Measurements from ENCODE around the gene CYB5R3.

DNA sequence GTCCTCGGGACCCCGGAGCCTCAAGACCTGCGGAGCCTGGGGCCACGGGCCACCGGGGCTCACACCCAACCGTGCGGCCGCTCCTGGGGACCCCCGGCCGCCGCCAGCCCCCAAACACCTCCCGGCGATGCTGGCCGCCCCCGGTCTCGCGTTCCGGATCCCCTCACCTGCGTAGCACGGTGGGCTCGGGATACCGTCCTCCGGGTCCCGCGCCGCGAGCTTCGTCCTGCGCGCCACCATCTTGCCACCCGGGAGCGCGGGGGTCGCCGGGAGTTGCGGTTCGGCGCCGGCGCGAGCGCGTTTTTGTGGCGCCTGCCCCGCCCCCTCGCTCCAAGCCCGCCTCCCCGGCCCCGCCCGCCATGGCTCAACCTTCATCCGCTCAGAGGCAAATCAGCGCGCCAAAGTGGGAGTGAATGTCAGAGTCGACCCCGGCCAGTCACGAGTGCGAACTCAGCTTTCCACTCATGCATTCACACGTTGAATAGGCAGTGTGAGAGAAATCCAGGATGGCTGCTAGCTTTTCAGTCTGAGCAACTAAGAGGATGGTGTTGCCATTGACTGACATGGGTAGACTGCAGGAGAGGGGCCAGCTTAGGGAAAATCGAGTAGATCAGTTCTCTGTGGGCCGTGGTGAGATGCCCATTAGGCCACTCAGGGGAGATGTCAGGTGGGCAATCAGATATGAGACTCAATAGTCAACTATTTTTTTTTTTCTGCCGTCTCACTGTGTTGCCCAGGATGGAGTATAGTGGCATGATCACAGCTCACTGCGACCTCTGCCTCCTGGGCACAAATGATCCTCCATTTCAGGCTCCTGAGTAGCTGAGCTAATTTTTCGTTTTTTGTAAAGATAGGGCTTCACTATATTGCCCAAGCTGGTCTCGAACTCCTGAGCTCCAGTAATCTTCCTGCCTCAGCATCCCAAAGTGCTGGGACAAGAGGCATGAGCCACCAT lies 67.2 kb downstream of the CYB5R3 start:
- TF ChIP-seq TCF4 (CRISPR knock-in tag; IDR thresholded peaks at IDR 0.05; ENCODE audit: borderline replicate concordance) (no peak), CSDC2 (CRISPR knock-in tag; IDR thresholded peaks at IDR 0.05) (no peak), GLIS3 (CRISPR knock-in tag; IDR thresholded peaks at IDR 0.05) (no peak), BACH2 (CRISPR knock-in tag; IDR thresholded peaks at IDR 0.05; ENCODE audit: borderline replicate concordance) (no peak), RARB (CRISPR knock-in tag; IDR thresholded peaks at IDR 0.05) (no peak), ARNTL (CRISPR knock-in tag; IDR thresholded peaks at IDR 0.05; ENCODE audit: borderline replicate concordance, low read depth) (no peak), ZFP30 (CRISPR knock-in tag; IDR thresholded peaks at IDR 0.05) (no peak), TOX (CRISPR knock-in tag; IDR thresholded peaks at IDR 0.05; ENCODE audit: borderline replicate concordance) (no peak)
- TF ChIP-seq, protein P1, sequence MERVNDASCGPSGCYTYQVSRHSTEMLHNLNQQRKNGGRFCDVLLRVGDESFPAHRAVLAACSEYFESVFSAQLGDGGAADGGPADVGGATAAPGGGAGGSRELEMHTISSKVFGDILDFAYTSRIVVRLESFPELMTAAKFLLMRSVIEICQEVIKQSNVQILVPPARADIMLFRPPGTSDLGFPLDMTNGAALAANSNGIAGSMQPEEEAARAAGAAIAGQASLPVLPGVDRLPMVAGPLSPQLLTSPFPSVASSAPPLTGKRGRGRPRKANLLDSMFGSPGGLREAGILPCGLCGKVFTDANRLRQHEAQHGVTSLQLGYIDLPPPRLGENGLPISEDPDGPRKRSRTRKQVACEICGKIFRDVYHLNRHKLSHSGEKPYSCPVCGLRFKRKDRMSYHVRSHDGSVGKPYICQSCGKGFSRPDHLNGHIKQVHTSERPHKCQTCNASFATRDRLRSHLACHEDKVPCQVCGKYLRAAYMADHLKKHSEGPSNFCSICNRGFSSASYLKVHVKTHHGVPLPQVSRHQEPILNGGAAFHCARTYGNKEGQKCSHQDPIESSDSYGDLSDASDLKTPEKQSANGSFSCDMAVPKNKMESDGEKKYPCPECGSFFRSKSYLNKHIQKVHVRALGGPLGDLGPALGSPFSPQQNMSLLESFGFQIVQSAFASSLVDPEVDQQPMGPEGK (CRISPR knock-in tag; IDR thresholded peaks at IDR 0.05; ENCODE audit: borderline replicate concordance) = no peak
- TF ChIP-seq, protein P2, sequence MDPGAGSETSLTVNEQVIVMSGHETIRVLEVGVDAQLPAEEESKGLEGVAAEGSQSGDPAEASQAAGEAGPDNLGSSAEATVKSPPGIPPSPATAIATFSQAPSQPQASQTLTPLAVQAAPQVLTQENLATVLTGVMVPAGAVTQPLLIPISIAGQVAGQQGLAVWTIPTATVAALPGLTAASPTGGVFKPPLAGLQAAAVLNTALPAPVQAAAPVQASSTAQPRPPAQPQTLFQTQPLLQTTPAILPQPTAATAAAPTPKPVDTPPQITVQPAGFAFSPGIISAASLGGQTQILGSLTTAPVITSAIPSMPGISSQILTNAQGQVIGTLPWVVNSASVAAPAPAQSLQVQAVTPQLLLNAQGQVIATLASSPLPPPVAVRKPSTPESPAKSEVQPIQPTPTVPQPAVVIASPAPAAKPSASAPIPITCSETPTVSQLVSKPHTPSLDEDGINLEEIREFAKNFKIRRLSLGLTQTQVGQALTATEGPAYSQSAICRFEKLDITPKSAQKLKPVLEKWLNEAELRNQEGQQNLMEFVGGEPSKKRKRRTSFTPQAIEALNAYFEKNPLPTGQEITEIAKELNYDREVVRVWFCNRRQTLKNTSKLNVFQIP (CRISPR knock-in tag; IDR thresholded peaks at IDR 0.05; ENCODE audit: borderline replicate concordance, low read depth) = no peak
- TF ChIP-seq, protein P3, sequence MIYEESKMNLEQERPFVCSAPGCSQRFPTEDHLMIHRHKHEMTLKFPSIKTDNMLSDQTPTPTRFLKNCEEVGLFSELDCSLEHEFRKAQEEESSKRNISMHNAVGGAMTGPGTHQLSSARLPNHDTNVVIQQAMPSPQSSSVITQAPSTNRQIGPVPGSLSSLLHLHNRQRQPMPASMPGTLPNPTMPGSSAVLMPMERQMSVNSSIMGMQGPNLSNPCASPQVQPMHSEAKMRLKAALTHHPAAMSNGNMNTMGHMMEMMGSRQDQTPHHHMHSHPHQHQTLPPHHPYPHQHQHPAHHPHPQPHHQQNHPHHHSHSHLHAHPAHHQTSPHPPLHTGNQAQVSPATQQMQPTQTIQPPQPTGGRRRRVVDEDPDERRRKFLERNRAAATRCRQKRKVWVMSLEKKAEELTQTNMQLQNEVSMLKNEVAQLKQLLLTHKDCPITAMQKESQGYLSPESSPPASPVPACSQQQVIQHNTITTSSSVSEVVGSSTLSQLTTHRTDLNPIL (CRISPR knock-in tag; IDR thresholded peaks at IDR 0.05; ENCODE audit: low read depth) = no peak

Measured in SK-N-SH treated with all-trans-retinoic acid at 6 μM for 48 hours (cell line).